ENCODE measurements around the gene LGALS3BP. TPM values are rescaled to one million over a fixed set of nuclear protein-coding genes. Genes with fewer than 3 reads are reported as not detected.

LGALS3BP gene
- total RNA-seq, 1 experiment from 2014 or later: 361 TPM

DNA sequence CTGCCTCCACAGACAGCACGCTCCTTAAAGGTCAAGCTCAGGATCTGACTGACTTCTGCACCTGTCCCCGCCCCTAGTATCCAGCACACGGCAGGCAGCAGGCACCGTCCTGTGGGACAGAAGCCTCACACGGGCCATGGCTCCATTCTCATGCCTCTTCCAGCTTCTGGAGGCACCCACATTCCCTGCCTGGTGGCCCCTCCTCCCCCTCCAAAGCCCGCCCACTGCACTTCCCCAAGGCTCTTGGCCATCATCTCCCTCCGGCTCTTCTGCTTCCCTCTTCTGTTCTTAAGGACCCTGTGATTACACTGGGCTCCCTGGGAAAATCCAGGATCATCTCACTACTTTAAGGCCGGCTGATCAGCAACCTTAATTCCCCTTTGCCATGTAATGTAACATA, 26.3 kb upstream of the LGALS3BP start:
- no TSS peak for BruUV-seq (replicated peaks)
- TF ChIP-seq SIN3A (IDR thresholded peaks at IDR 0.05; ENCODE audit: borderline replicate concordance, insufficient read depth, low read depth, low read length) (no peak), TCF7L2 (IDR thresholded peaks at IDR 0.05; ENCODE audit: low read depth, low read length) (no peak), POLR2AphosphoS5 (IDR thresholded peaks at IDR 0.05; ENCODE audit: low read depth, low read length) (no peak)
- TF ChIP-seq, protein P1, sequence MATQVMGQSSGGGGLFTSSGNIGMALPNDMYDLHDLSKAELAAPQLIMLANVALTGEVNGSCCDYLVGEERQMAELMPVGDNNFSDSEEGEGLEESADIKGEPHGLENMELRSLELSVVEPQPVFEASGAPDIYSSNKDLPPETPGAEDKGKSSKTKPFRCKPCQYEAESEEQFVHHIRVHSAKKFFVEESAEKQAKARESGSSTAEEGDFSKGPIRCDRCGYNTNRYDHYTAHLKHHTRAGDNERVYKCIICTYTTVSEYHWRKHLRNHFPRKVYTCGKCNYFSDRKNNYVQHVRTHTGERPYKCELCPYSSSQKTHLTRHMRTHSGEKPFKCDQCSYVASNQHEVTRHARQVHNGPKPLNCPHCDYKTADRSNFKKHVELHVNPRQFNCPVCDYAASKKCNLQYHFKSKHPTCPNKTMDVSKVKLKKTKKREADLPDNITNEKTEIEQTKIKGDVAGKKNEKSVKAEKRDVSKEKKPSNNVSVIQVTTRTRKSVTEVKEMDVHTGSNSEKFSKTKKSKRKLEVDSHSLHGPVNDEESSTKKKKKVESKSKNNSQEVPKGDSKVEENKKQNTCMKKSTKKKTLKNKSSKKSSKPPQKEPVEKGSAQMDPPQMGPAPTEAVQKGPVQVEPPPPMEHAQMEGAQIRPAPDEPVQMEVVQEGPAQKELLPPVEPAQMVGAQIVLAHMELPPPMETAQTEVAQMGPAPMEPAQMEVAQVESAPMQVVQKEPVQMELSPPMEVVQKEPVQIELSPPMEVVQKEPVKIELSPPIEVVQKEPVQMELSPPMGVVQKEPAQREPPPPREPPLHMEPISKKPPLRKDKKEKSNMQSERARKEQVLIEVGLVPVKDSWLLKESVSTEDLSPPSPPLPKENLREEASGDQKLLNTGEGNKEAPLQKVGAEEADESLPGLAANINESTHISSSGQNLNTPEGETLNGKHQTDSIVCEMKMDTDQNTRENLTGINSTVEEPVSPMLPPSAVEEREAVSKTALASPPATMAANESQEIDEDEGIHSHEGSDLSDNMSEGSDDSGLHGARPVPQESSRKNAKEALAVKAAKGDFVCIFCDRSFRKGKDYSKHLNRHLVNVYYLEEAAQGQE (IDR thresholded peaks at IDR 0.05; ENCODE audit: insufficient read depth in 1 of 2, low read depth in 2 of 2, low read length in 1 of 2): no peak
- TF ChIP-seq, protein P2, sequence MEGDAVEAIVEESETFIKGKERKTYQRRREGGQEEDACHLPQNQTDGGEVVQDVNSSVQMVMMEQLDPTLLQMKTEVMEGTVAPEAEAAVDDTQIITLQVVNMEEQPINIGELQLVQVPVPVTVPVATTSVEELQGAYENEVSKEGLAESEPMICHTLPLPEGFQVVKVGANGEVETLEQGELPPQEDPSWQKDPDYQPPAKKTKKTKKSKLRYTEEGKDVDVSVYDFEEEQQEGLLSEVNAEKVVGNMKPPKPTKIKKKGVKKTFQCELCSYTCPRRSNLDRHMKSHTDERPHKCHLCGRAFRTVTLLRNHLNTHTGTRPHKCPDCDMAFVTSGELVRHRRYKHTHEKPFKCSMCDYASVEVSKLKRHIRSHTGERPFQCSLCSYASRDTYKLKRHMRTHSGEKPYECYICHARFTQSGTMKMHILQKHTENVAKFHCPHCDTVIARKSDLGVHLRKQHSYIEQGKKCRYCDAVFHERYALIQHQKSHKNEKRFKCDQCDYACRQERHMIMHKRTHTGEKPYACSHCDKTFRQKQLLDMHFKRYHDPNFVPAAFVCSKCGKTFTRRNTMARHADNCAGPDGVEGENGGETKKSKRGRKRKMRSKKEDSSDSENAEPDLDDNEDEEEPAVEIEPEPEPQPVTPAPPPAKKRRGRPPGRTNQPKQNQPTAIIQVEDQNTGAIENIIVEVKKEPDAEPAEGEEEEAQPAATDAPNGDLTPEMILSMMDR (IDR thresholded peaks at IDR 0.05): no peak
- ATAC-seq (no peak), DNase-seq (ENCODE audit: low read depth, low spot score) (no peak)
- no peaks in the 10 kb centered on the region for H3K27me3 ChIP-seq (ENCODE audit: control insufficient read depth, insufficient read depth, low read length)
- POLR2A ChIA-PET: no interaction called here
- in situ Hi-C loops (cut with HindIII; ENCODE audit: low pct_unique_long_range_greater_than_20kb, low sequenced_read_pairs) (no loop called here), intact Hi-C loops (cut with micrococcal nuclease; ENCODE audit: unreplicated experiment) (no loop called here)
- H3K27ac ChIP-seq (ENCODE audit: low read length): no peak overlapping the region
- peaks cover 40% of the 10 kb centered on the region for H3K4me1 ChIP-seq (ENCODE audit: control insufficient read depth, insufficient read depth, low read length)
- peaks cover 13% of the 10 kb centered on the region; the same call in 1 of the 2 replicates for H3K36me3 ChIP-seq (ENCODE audit: control insufficient read depth, insufficient read depth, low read length)
- CTCF ChIA-PET: no interaction called here
- no peak overlapping the region for H3K4me3 ChIP-seq (ENCODE audit: low read depth in 2 of 2, low read length in 2 of 2)
- no peaks in the 10 kb centered on the region for H3K9me3 ChIP-seq (ENCODE audit: control insufficient read depth, insufficient read depth, low read depth, low read length)

DNA sequence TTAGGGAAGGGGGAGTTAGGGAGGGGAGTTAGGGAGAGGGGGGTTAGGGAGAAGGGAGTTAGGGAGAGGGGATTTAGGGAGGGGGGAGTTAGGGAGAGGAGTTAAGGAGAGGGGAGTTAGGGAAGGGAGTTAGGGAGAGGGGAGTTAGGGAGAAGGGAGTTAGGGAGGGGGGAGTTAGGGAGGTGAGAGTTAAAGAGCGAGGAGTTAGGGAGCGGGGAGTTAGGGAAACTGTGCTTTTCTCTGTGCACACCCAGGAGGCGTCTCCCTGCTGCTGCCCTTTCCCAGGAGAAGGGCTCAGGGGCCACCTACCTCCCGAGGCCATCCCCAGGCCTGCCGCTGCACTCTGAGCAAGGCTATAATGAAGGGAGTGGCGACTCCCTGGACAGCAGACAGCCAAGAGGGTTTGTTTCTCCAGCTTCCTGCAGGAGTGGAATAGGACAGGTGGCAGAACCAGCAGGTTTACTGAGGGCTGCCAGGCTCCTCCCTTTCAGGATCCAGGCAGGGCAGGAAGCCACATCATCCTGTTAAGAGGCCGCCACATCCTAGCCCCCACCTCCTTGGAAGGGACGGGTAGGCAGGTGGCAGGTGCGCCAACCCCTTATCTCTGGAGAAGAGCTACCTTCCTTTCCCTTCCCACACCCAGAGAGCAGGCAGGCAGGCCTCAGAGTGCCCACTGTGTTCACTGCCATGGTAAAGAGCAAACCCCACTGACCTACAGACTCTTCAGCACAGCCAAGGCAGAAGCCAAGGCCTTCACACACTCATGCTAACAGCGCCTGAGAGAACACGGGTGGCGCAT, 25.5 kb upstream of the LGALS3BP start:
- intact Hi-C loops (cut with micrococcal nuclease; ENCODE audit: unreplicated experiment): no loop called here
- TF ChIP-seq TCF7L2 (IDR thresholded peaks at IDR 0.05; ENCODE audit: low read depth, low read length) (no peak), SIN3A (IDR thresholded peaks at IDR 0.05; ENCODE audit: borderline replicate concordance, insufficient read depth, low read depth, low read length) (no peak), POLR2AphosphoS5 (IDR thresholded peaks at IDR 0.05; ENCODE audit: low read depth, low read length) (no peak)
- TF ChIP-seq, protein P2 (IDR thresholded peaks at IDR 0.05): no peak
- TF ChIP-seq, protein P1 (IDR thresholded peaks at IDR 0.05; ENCODE audit: insufficient read depth in 1 of 2, low read depth in 2 of 2, low read length in 1 of 2): no peak
- BruUV-seq (replicated peaks): no TSS peak
- Histone ChIP-seq H3K27ac (ENCODE audit: low read length) (no peak overlapping the region), H3K4me1 (ENCODE audit: control insufficient read depth, insufficient read depth, low read length) (peaks cover 38% of the 10 kb centered on the region), H3K36me3 (ENCODE audit: control insufficient read depth, insufficient read depth, low read length) (peaks cover 13% of the 10 kb centered on the region; the same call in 1 of the 2 replicates), H3K9me3 (ENCODE audit: control insufficient read depth, insufficient read depth, low read depth, low read length) (no peaks in the 10 kb centered on the region), H3K27me3 (ENCODE audit: control insufficient read depth, insufficient read depth, low read length) (no peaks in the 10 kb centered on the region), H3K4me3 (ENCODE audit: low read depth in 2 of 2, low read length in 2 of 2) (no peak overlapping the region)
- ChIA-PET POLR2A (no interaction called here), CTCF (interaction anchor here (1.4 kb wide), 1 partner anchor 23 kb away, joined by 3 read pairs; no protein-coding TSS in a partner anchor)
- ATAC-seq (peak; percentile 69), DNase-seq (ENCODE audit: low read depth, low spot score) (no peak)
- in situ Hi-C loops (cut with HindIII; ENCODE audit: low pct_unique_long_range_greater_than_20kb, low sequenced_read_pairs): no loop called here

Measured in Panc1 (cell line).